NB4 (cell line): ENCODE results near the gene SNTG2.

ENCODE experiments used
- CTCF ChIP-seq: IDR thresholded peaks from one replicate; pipeline ENCODE4 v1.5.1; 2012; ENCODE audit warnings: low read depth, low read length
- TF ChIP-seq, protein P1 (sequence below): IDR thresholded peaks from 2 replicates; pipeline ENCODE4 v1.6.1; 2011; ENCODE audit warnings: low read depth, low read length

- TF ChIP-seq, protein P1, sequence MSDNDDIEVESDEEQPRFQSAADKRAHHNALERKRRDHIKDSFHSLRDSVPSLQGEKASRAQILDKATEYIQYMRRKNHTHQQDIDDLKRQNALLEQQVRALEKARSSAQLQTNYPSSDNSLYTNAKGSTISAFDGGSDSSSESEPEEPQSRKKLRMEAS: no peak
- no peak for TF ChIP-seq CTCF
Measured at GRCh38 chr2:1310866-1311265, 360.2 kb downstream of the SNTG2 start.
